Neural cell (in vitro differentiated cells): ENCODE measurements around the gene SMARCA4. TPM values are rescaled to one million over a fixed set of nuclear protein-coding genes. Genes with fewer than 3 reads are reported as not detected.

Source experiments
- H2AFZ ChIP-seq: fragments of 200-600, 300-800 bp; sonication (generic), shearing (Covaris generic); 2 replicates; pipeline ENCODE4 v1.6.0; 2014; ENCODE audit warnings: low read depth, mild to moderate bottlenecking, antibody characterized with exemption, low read length, moderate library complexity
- H3F3A ChIP-seq: fragments of 200-600 bp; shearing (Covaris generic); 2 replicates; pipeline ENCODE4 v1.6.1; 2016; ENCODE audit warnings: mild to moderate bottlenecking, moderate library complexity, mixed read lengths, antibody characterized with exemption, low read length; ENCODE audit not compliant: insufficient read depth, poor library complexity, severe bottlenecking
- H3K27ac ChIP-seq: fragments of 200-600, 300-800 bp; sonication (generic), shearing (Covaris generic); 2 replicates; pipeline ENCODE4 v1.5.1; 2014; ENCODE audit warnings: mild to moderate bottlenecking, low read length, moderate library complexity
- H3K27me3 ChIP-seq: fragments of 300-800, 200-600 bp; sonication (generic), shearing (Covaris generic); 2 replicates; pipeline ENCODE4 v1.6.0; 2014; ENCODE audit warnings: mild to moderate bottlenecking, low read depth, low read length, moderate library complexity; ENCODE audit not compliant: insufficient read depth
- H3K36me3 ChIP-seq: fragments of 300-800, 200-600 bp; sonication (generic), shearing (Covaris generic); 2 replicates; pipeline ENCODE4 v1.5.1; 2014; ENCODE audit warnings: mild to moderate bottlenecking, antibody characterized with exemption, low read length, moderate library complexity; ENCODE audit not compliant: insufficient read depth
- H3K4me2 ChIP-seq: fragments of 300-800, 200-600 bp; sonication (generic), shearing (Covaris generic); 2 replicates; pipeline ENCODE4 v1.6.0; 2014; ENCODE audit warnings: mild to moderate bottlenecking, low read length
- H3K4me3 ChIP-seq: fragments of 300-800, 200-600 bp; sonication (generic), shearing (Covaris generic); 2 replicates; pipeline ENCODE4 v1.5.1; 2014; ENCODE audit warnings: mild to moderate bottlenecking, low read length, moderate library complexity
- H3K79me2 ChIP-seq: fragments of 200-600 bp; shearing (Covaris generic); replicated peaks from 2 replicates; pipeline ENCODE4 v1.6.0; 2014; ENCODE audit warnings: mild to moderate bottlenecking, low read length, moderate library complexity; ENCODE audit not compliant: insufficient read depth
- H3K9ac ChIP-seq: fragments of 300-800, 200-600 bp; sonication (generic), shearing (Covaris generic); 2 replicates; pipeline ENCODE4 v1.6.1; 2016; ENCODE audit warnings: mild to moderate bottlenecking, low read length, mixed read lengths
- H3K9me2 ChIP-seq: fragments of 200-600 bp; shearing (Covaris generic); 2 replicates; pipeline ENCODE4 v1.6.1; 2016; ENCODE audit warnings: mild to moderate bottlenecking, low read length, mixed read lengths; ENCODE audit not compliant: insufficient read depth
- H3K9me3 ChIP-seq: fragments of 200-600, 300-800 bp; sonication (generic), shearing (Covaris generic); 2 replicates; pipeline ENCODE4 v1.6.1; 2016; ENCODE audit warnings: mild to moderate bottlenecking, mixed run types, low read length, moderate library complexity, mixed read lengths
- H4K20me1 ChIP-seq: fragments of 200-600 bp; shearing (Covaris generic); 2 replicates; pipeline ENCODE4 v1.6.1; 2016; ENCODE audit warnings: mild to moderate bottlenecking, mixed run types; ENCODE audit not compliant: insufficient read depth
- EP300 ChIP-seq: fragments of 450-650 bp; conservative IDR thresholded peaks from 2 replicates; pipeline ENCODE4 v1.6.1; 2014; ENCODE audit warnings: antibody characterized with exemption, mild to moderate bottlenecking, moderate library complexity; ENCODE audit not compliant: poor library complexity, severe bottlenecking
- EZH2 ChIP-seq: fragments of 200-600, 300-800 bp; shearing (Covaris generic), sonication (generic); IDR thresholded peaks from 2 replicates; pipeline ENCODE4 v1.6.1; 2014; ENCODE audit warnings: antibody characterized with exemption, low read length, borderline replicate concordance, mild to moderate bottlenecking; ENCODE audit not compliant: insufficient read depth, poor library complexity, severe bottlenecking
- MXI1 ChIP-seq: fragments of 450-650 bp; conservative IDR thresholded peaks from 2 replicates; pipeline ENCODE4 v1.6.1; 2014; ENCODE audit warnings: antibody characterized with exemption, mild to moderate bottlenecking; ENCODE audit not compliant: poor library complexity, severe bottlenecking
- POLR2AphosphoS5 ChIP-seq: IDR thresholded peaks from 2 replicates; pipeline ENCODE4 v1.6.1; 2012
- RAD21 ChIP-seq: fragments of 450-650 bp; conservative IDR thresholded peaks from 2 replicates; pipeline ENCODE4 v1.6.1; 2014; ENCODE audit warnings: antibody characterized with exemption, mild to moderate bottlenecking, moderate library complexity
- SMC3 ChIP-seq: fragments of 450-650 bp; conservative IDR thresholded peaks from 2 replicates; pipeline ENCODE4 v1.6.1; 2014; ENCODE audit warnings: antibody characterized with exemption, mild to moderate bottlenecking, moderate library complexity; ENCODE audit not compliant: poor library complexity
- TAF1 ChIP-seq: IDR thresholded peaks from 2 replicates; pipeline ENCODE4 v1.6.1; 2012; ENCODE audit warnings: low read depth
- polyA plus RNA-seq: library from polyadenylated mRNA; depleted of rRNA; stranded (reverse); fragments of >200 nt; gene quantifications from 2 replicates; pipeline ENCODE4 v1.2.3, GENCODE V29; 2014
- TF ChIP-seq, protein P1 (sequence below): fragments of 450-650 bp; IDR thresholded peaks from 2 replicates; pipeline ENCODE4 v1.5.1; 2014; ENCODE audit warnings: antibody characterized with exemption, mild to moderate bottlenecking, moderate library complexity; ENCODE audit not compliant: poor library complexity, severe bottlenecking
- TF ChIP-seq, protein P2 (sequence below): IDR thresholded peaks from 2 replicates; pipeline ENCODE4 v1.6.1; 2012; ENCODE audit warnings: borderline replicate concordance

SMARCA4 gene
- polyA plus RNA-seq, 1 donor from 2014 or later: 97.3 TPM

DNA sequence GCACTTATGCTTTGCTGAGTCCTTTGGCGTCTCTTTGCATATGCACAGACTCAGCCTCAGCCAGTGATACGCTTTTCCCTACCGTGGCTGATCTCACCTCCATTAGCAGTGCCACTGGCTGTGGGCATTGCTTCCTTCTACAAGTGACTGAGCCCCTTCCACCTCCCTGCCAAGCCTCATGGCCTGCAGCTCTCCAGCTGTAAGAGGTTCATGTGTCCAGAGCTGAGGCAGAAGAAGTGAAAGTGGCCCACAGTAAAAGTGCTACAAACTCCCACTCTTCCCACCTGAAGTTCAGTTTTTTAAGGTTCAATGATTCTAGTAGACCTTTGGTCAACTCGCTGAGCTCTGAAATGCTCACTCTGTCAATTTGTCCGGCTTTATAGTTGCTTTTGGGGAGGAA is 44.7 kb downstream of the SMARCA4 start (continued):
- no peak for TF ChIP-seq SMC3

DNA sequence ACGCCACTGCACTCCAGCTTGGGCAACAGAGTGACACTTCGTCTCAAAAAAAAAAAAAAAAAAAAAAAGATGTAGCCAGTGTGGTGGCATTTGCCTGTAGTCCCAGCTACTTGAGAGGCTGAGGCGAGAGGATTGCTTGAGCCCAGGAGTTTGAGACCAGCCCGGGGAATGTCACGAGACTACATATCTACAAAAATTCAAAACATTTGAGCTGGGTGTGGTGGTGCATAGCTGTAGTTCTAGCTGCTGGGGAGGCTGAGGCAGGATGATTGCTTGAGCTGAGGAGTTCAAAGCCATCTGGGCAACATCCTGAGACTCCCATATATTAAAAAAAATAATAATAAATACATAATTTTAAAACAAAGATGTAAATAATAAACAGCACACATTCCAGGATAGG is 46.6 kb downstream of the SMARCA4 start:
- H3K27ac ChIP-seq: no peak overlapping the region
- no peak for TF ChIP-seq EZH2
- TF ChIP-seq MXI1: no peak
- TF ChIP-seq EP300: no peak
- TF ChIP-seq RAD21: no peak
- no peak for TF ChIP-seq SMC3
- H3K36me3 ChIP-seq: peaks cover 4% of the 10 kb centered on the region
- H3K9me3 ChIP-seq: no peaks in the 10 kb centered on the region
- H3F3A ChIP-seq: no peaks in the 10 kb centered on the region
- no peak overlapping the region for H2AFZ ChIP-seq
- H3K9ac ChIP-seq: no peak overlapping the region
- H4K20me1 ChIP-seq: no peaks in the 10 kb centered on the region
- no peaks in the 10 kb centered on the region for H3K79me2 ChIP-seq
- no peaks in the 10 kb centered on the region for H3K27me3 ChIP-seq
- no peaks in the 10 kb centered on the region for H3K9me2 ChIP-seq
- H3K4me2 ChIP-seq: no peak overlapping the region
- no peak overlapping the region for H3K4me3 ChIP-seq

DNA sequence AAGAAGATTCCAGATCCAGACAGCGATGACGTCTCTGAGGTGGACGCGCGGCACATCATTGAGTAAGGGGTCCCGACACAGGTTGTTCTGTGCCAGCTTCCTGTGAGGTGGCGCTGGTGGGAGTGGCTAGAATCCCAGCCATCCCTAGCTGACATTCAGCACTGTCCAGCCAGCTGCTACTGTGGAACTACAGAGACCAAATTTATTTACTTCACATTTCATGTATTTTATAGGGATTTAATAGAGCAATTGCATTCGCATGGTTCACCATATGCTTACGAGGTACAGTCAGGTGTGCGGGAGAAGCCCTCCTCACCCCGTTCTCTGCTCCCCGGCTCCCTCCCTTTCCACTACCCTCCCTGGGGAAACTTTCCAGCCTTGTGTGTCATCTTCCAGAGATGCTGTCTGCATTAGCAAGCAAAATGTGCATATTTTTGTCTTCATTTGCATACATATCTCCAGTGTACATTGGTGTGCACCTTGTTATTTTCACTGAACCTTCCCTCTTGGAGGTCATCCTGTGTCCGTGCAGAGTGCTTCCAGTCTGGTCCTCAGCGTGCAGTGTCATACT is 47.2 kb downstream of the SMARCA4 start:
- Histone ChIP-seq H2AFZ (no peak overlapping the region), H3K27me3 (no peaks in the 10 kb centered on the region), H3K27ac (no peak overlapping the region), H3K4me2 (no peak overlapping the region), H3K9me2 (no peaks in the 10 kb centered on the region), H3K4me3 (no peak overlapping the region), H3K79me2 (no peaks in the 10 kb centered on the region), H4K20me1 (no peaks in the 10 kb centered on the region), H3F3A (no peaks in the 10 kb centered on the region), H3K9ac (no peak overlapping the region), H3K36me3 (peaks cover 4% of the 10 kb centered on the region), H3K9me3 (no peaks in the 10 kb centered on the region)
- TF ChIP-seq, protein P1, sequence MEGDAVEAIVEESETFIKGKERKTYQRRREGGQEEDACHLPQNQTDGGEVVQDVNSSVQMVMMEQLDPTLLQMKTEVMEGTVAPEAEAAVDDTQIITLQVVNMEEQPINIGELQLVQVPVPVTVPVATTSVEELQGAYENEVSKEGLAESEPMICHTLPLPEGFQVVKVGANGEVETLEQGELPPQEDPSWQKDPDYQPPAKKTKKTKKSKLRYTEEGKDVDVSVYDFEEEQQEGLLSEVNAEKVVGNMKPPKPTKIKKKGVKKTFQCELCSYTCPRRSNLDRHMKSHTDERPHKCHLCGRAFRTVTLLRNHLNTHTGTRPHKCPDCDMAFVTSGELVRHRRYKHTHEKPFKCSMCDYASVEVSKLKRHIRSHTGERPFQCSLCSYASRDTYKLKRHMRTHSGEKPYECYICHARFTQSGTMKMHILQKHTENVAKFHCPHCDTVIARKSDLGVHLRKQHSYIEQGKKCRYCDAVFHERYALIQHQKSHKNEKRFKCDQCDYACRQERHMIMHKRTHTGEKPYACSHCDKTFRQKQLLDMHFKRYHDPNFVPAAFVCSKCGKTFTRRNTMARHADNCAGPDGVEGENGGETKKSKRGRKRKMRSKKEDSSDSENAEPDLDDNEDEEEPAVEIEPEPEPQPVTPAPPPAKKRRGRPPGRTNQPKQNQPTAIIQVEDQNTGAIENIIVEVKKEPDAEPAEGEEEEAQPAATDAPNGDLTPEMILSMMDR: no peak
- TF ChIP-seq EZH2 (no peak), EP300 (no peak), SMC3 (no peak), RAD21 (no peak), MXI1 (no peak), POLR2AphosphoS5 (no peak), TAF1 (no peak)
- TF ChIP-seq, protein P2, sequence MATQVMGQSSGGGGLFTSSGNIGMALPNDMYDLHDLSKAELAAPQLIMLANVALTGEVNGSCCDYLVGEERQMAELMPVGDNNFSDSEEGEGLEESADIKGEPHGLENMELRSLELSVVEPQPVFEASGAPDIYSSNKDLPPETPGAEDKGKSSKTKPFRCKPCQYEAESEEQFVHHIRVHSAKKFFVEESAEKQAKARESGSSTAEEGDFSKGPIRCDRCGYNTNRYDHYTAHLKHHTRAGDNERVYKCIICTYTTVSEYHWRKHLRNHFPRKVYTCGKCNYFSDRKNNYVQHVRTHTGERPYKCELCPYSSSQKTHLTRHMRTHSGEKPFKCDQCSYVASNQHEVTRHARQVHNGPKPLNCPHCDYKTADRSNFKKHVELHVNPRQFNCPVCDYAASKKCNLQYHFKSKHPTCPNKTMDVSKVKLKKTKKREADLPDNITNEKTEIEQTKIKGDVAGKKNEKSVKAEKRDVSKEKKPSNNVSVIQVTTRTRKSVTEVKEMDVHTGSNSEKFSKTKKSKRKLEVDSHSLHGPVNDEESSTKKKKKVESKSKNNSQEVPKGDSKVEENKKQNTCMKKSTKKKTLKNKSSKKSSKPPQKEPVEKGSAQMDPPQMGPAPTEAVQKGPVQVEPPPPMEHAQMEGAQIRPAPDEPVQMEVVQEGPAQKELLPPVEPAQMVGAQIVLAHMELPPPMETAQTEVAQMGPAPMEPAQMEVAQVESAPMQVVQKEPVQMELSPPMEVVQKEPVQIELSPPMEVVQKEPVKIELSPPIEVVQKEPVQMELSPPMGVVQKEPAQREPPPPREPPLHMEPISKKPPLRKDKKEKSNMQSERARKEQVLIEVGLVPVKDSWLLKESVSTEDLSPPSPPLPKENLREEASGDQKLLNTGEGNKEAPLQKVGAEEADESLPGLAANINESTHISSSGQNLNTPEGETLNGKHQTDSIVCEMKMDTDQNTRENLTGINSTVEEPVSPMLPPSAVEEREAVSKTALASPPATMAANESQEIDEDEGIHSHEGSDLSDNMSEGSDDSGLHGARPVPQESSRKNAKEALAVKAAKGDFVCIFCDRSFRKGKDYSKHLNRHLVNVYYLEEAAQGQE: no peak
